ENCODE results near the gene GRK1.
"Not testable (repeated sequence)": the region's sequence is repeated elsewhere in the genome, so short reads cannot be mapped to it uniquely, and the experiment has no call there.

The GRK1 gene

GRCh38 chr13:113745500-113746142 lies 78.6 kb downstream of the GRK1 start:
- not testable (repeated sequence) for DNase-seq

DNA sequence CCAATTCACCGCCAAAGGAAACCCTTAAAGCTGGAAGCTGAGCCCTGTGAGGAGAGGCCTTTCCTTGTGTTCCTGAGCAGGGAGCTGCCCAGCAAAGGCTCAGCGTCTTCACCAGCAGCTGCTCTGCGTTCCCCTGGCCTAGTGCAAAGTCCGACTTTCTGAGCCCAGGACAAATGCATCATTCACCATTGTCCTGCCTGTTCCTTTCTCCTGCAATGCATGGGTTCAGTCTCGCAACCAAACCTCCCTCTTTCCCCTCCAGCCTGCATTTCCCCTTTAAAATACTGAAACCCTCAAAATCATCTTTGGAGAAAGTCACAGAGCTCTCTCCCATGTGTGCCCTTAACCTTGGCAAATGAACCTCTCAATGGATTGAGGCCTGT lies 79.1 kb downstream of the GRK1 start:
- DNase-seq, result no peak

GRCh38 chr13:113746671-113747070 lies 79.7 kb downstream of the GRK1 start:
- DNase-seq, result no peak

GRCh38 chr13:113747291-113747833 lies 80.3 kb downstream of the GRK1 start:
- no peak for DNase-seq

DNA sequence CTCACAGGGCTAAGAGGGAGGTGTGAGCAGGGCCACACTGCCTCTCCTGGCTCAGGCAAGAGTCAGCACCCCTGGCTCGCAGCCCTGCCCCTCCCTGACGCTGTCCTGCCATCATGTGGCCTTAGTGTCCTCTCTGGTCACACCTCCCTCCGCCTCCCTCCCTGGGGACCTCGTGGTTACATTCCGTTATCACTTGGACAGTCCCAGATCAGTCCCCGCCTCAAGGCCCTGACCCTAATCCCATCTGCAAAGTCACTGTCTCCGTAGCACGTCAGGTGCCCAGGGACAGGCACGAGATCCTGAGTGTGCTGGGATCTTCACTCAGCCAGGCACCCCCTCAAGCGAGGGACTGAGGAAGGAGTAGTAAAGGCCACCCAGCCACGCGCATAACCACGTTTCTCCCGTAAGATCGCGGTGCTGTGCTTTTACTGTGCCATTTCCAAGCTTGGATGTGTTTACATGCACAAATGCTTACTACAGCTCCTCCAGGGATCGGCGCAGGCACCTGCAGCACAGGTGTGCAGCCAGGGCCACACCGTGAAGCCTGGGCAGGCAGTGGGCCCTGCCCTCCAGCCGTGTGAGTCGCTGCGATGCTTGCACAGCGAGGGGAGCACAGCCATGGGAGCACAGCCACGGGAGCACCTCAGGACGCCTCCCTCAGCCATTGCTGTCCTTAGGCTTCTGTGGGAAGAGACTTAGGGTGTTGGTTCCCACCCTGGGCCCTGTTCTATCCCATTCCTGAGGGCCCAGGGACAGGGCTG lies 81.3 kb downstream of the GRK1 start:
- DNase-seq, result no peak

DNA sequence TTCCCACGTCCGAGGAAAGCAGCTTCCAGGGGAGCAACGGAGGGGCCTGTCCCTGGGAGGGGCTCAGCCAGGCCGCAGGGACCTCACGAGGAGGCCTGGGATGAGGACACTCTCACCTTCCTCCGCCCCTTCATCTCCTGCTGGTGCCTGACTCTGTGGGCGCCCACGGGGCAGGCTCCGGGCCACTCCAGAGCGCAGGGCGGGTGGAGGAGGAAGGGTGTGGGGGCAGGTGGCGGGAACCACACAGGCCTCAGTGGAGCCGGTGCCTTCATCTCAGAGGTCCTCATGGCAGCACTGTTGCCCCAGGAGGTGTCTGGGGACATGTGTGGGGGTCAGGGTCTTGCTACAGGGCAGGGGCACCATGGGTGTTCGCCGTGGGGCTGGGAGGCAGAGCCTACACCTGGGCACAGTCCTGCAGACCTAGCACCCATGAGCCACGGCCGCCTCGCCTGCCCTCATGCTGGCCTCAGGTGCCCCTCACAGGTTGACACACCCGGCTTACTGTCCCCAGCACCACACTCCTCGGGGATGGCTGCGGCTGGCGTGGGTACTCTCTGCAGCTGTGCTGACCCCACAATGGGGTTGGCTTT lies 81.9 kb downstream of the GRK1 start:
- DNase-seq, result no peak

GRCh38 chr13:113749507-113749906 lies 82.5 kb downstream of the GRK1 start:
- no peak for DNase-seq

DNA sequence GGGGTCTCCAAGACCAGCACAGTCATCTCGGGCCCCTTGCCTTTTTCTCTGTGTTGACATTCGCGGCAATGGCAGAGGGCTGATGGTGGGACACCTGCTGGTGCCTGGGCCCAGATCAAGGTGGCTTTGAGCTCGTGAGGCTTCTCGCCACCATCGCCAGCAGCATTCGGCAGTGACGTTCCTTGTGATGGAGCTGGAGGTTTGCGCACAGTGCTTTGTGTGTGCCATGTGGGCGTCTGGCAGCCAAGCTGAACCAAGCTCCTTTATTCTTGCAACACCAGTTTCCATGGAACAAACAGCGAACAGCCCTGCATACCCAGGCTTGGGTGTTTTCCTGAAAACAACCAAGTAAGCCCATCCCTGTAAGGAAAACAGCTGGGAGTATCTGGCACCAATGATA lies 82.9 kb downstream of the GRK1 start:
- no peak for DNase-seq

DNA sequence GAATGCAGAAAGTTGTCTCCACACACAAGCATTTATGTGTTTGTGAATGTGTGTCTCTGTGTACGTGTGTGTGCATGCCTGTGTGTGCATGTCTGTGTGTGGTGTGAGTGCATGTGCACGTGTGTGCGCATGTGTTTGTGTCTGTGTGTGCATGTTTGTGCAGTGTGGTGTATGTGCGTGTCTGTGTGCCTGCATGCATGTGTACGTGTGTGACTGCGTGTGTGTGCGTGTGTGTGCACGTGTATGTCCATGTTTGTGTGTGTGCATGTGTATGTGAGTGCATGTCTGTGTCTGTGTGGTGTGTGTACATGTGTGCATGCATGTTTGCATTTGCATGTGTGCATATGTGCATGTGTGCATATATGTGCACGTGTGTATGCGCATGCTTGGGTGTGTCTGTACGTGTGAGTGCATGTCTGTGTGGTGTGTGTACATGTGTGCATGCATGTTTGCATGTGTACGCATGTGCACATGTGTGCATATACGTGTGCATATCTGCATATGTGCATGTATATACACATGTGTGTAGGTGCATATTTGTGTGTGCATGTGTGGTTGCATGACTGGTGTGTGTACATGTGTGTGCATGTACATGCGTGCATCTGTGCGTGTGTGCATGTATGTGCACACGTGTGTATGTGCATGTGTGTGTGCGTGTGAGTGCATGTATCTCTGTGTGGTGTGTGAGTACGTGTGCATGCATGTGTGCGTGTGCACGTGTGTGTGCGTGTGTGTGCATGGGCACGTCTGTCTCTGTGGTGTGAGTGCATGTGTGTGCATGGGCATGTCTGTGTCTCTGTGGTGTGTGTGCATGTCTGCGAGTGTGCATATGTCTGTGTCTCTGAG lies 83.8 kb downstream of the GRK1 start:
- no peak for DNase-seq

DNA sequence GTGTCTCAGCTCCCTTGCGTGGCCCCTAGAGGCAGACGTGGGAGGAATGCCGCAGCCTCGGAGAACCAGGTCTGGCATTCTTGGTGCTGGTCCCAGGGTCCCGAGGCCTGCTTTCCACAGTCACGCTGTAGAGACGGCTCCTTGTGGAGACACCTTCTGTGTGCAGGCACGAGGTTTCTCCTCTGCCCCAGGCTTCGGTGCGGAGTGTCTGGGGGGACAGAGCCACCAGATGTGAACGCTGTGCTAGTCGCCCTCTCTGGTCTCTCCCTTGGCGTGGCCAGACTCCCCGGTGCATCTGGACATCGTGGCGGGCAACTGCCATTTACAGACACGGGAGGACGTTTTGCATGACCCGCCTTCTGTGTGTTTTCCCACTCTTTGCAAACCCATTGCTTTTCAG lies 84.5 kb downstream of the GRK1 start:
- no peak for DNase-seq

- not testable (repeated sequence) for DNase-seq
These were observed 85.4 kb downstream of the GRK1 start for GRCh38 chr13:113752211-113752986.

GRCh38 chr13:113753171-113753570 lies 86.2 kb downstream of the GRK1 start:
- DNase-seq, result no peak

- DNase-seq, result no peak
These were observed 87.2 kb downstream of the GRK1 start for GRCh38 chr13:113754242-113754641.

- no peak for DNase-seq
These were observed 87.7 kb downstream of the GRK1 start for GRCh38 chr13:113754691-113755090.

- no peak for DNase-seq
These were observed 89.5 kb downstream of the GRK1 start for GRCh38 chr13:113756441-113757097.

GRCh38 chr13:113758651-113759524 lies 91.9 kb downstream of the GRK1 start, which contains the start of gene TMEM255B:
Gene TMEM255B, plus strand, starts transcription at chr13:113759226. Its CDS starts 44 bp downstream, at chr13:113759270.
- DNase-seq, result peak; percentile 85

DNA sequence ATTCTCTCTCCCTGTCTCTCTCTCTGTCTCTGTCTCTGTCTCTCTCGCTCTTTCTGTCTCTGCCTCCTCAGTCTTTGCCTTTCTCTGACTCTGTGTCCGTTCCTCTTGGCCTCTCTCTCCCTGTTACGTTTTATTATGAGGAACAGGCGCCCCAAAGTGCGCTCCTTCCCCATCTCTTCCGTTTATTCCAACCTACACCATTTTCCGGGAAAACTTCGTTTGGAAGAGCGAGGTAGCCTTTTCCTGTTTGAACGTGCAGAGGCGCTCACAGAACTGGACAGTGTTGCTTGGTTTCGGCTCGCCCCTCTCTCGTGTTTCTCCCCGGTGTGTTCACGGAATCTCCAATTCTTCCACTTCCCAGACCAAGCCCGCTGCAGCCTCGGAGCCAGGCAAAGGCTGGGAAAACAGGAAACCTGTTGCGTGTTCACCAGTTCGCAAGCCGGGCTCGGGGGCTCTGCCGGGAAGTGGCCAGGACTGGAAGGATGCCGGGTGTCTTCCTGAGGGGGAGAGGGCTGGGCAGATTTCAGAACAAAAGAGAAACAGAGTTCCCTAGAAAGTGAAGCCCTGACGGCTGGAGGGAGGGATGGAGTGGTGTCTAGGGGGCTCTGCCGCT lies 92.6 kb downstream of the GRK1 start:
- no peak for DNase-seq

GRCh38 chr13:113761136-113761535 lies 94.1 kb downstream of the GRK1 start:
- DNase-seq, result no peak

DNA sequence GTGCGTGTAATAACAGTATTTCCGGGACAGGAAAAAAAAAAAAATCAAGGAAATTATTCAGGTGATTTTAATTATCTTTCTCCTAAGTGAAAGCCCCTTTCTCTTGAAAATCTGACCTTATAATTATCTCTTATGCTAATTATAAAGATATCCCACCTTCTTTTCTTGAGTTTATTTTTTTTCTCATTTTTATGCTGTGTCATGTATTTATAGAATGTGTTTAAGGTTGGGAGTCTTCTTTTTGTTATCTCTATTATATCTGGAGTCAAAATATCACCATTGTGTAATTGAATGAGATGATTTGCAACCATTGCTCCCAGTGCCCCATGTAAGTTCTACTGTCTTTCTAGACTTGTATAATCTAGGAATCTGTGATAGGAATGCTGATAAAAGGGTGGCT lies 95.1 kb downstream of the GRK1 start:
- no peak for DNase-seq

DNA sequence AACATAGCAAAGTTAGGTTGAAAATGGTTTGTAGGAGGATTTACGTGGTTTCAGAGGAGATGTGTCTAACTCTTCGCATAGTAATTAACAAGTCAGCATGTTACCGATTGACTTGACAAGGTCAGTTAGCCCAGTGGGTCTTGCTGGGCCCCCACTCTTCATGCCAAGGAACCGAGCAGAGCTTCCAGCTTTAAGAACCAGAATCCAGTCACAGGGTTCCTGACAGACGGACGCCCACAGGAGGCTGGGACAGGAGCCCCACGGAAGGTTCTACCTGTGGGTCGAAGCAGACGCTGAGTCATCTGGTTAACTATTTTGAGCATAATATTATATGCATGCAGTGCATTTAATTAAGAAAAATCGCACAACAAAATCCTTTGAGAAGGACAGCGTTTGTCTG lies 95.5 kb downstream of the GRK1 start:
- no peak for DNase-seq
